Measurements from ENCODE around the gene CHPF2. TPM values are rescaled to one million over a fixed set of nuclear protein-coding genes. Genes with fewer than 3 reads are reported as not detected.

The CHPF2 gene
- total RNA-seq, 4 donors from 2014 or later = 22.3 to 44.9 (median 34.0) TPM

GRCh38 chr7:151251689-151252560 lies 19.6 kb downstream of the CHPF2 start:
- DNase-seq (ENCODE audit: low spot score) (no peak), ATAC-seq (ENCODE audit: low FRiP score) (peak; percentile 69)

GRCh38 chr7:151252561-151252835 lies 20.2 kb downstream of the CHPF2 start:
- TF ChIP-seq CTCF (IDR thresholded peaks at IDR 0.05) = no peak
- no peak for ATAC-seq (ENCODE audit: low FRiP score)
- no peak for DNase-seq (ENCODE audit: low spot score)

More at GRCh38 chr7:151251689-151252560, 19.6 kb downstream of the CHPF2 start:
- no peak for TF ChIP-seq CTCF (IDR thresholded peaks at IDR 0.05)

- no peak for DNase-seq (ENCODE audit: low spot score)
- no peak for TF ChIP-seq CTCF (IDR thresholded peaks at IDR 0.05)
- ATAC-seq (ENCODE audit: low FRiP score) = no peak
These were observed 20.9 kb downstream of the CHPF2 start for GRCh38 chr7:151252961-151253711.

- ATAC-seq (ENCODE audit: low FRiP score) = no peak
- no peak for TF ChIP-seq CTCF (IDR thresholded peaks at IDR 0.05)
- no peak for DNase-seq (ENCODE audit: low spot score)
These were observed 22.0 kb downstream of the CHPF2 start for GRCh38 chr7:151254316-151254715.

- ATAC-seq (ENCODE audit: low FRiP score) = no peak
- no peak for TF ChIP-seq CTCF (IDR thresholded peaks at IDR 0.05)
- DNase-seq (ENCODE audit: low spot score) = no peak
These were observed 22.6 kb downstream of the CHPF2 start for GRCh38 chr7:151254851-151255250.

GRCh38 chr7:151255390-151255789 lies 23.1 kb downstream of the CHPF2 start:
- no peak for TF ChIP-seq CTCF (IDR thresholded peaks at IDR 0.05)
- ATAC-seq (ENCODE audit: low FRiP score) (no peak), DNase-seq (ENCODE audit: low spot score) (no peak)
